SK-N-MC (cell line): Measurements from ENCODE around the gene C4orf17.

Source experiments
- DNase-seq: peaks from one replicate; pipeline ENCODE4 v3.0.0-alpha.2; 2011; ENCODE audit warnings: low read depth, low spot score
- H3K27ac ChIP-seq: fragments of 200-600 bp; sonication (generic); 2 replicates; pipeline ENCODE4 v1.5.1; 2016; ENCODE audit warnings: mixed run types
- H3K36me3 ChIP-seq: fragments of 200-600 bp; sonication (generic); 2 replicates; pipeline ENCODE4 v1.6.1; 2017; ENCODE audit warnings: antibody characterized with exemption, low read length, mixed read lengths; ENCODE audit not compliant: insufficient read depth
- H3K4me3 ChIP-seq: fragments of 200-600 bp; sonication (generic); 2 replicates; pipeline ENCODE4 v1.5.1; 2016
- H3K9ac ChIP-seq: fragments of 200-600 bp; sonication (generic); 2 replicates; pipeline ENCODE4 v1.8.0; 2017; ENCODE audit warnings: mixed run types, mixed read lengths; ENCODE audit not compliant: insufficient read length
- H3K9me3 ChIP-seq: fragments of 200-600 bp; sonication (generic); 2 replicates; pipeline ENCODE4 v1.6.1; 2017; ENCODE audit warnings: low read depth, mild to moderate bottlenecking, antibody characterized with exemption, low read length, moderate library complexity, mixed read lengths
- EZH2 ChIP-seq: fragments of 200-600 bp; sonication (generic); IDR thresholded peaks from one replicate; pipeline ENCODE4 v1.6.1; 2017; ENCODE audit warnings: antibody characterized with exemption
- FOXP2 ChIP-seq: optimal IDR thresholded peaks from 2 replicates; pipeline ENCODE3; 2011; ENCODE audit warnings: mild to moderate bottlenecking, moderate library complexity; ENCODE audit not compliant: insufficient read depth; ENCODE audit errors: extremely low read length, control extremely low read depth
- POLR2AphosphoS5 ChIP-seq: IDR thresholded peaks from 2 replicates; pipeline ENCODE4 v1.6.1; 2012; ENCODE audit warnings: mild to moderate bottlenecking, low read depth, low read length, borderline replicate concordance

The C4orf17 gene

DNA sequence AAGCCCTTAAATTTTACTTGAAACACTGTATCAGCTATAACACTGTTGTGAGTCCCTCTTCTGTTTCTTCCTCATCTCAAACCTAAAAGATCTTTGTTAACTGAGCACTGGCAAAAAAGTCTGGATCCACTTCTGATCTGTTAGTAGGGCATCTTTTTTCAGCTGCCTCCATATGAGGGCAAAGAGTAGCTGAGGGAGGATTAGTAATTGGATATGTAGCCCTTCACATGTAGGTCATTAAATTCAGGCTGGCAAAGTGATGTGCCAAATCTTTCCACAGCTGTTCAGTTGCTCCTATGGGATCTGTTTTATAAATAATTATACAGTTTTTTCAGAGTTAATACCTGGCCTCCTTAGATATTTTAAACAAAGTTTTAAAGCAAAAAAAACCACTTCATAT lies 54.1 kb downstream of the C4orf17 start:
- no peaks in the 10 kb centered on the region for H3K9me3 ChIP-seq
- TF ChIP-seq POLR2AphosphoS5: no peak
- no peak for TF ChIP-seq EZH2
- no peak for TF ChIP-seq FOXP2
- H3K27ac ChIP-seq: no peak overlapping the region
- no peak for DNase-seq
- H3K4me3 ChIP-seq: no peak overlapping the region
- H3K36me3 ChIP-seq: no peaks in the 10 kb centered on the region
- peak overlapping the region; percentile 95 for H3K9ac ChIP-seq

DNA sequence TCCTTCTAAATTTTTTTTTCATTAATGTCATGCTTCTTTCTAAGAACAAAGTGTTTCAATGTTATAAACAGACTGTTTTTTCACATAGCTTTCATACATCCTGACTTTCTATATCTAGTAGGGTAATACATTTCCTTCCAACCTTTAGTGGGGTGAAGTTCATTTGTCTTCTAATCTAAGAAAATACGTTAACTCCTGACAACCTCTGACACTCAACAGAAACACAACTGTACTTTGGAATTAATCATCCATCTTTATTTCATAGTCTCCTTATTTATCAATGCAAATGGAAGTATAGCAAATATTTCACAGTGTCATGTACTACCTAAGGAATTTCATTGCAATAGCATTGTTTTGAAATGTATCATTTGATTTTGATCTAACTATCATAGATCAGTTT lies 61.1 kb downstream of the C4orf17 start:
- TF ChIP-seq FOXP2 (no peak), POLR2AphosphoS5 (no peak), EZH2 (no peak)
- no peak for DNase-seq
- H3K36me3 ChIP-seq: no peaks in the 10 kb centered on the region
- no peak overlapping the region for H3K9ac ChIP-seq
- H3K4me3 ChIP-seq: no peak overlapping the region
- no peak overlapping the region for H3K27ac ChIP-seq
- H3K9me3 ChIP-seq: no peaks in the 10 kb centered on the region

DNA sequence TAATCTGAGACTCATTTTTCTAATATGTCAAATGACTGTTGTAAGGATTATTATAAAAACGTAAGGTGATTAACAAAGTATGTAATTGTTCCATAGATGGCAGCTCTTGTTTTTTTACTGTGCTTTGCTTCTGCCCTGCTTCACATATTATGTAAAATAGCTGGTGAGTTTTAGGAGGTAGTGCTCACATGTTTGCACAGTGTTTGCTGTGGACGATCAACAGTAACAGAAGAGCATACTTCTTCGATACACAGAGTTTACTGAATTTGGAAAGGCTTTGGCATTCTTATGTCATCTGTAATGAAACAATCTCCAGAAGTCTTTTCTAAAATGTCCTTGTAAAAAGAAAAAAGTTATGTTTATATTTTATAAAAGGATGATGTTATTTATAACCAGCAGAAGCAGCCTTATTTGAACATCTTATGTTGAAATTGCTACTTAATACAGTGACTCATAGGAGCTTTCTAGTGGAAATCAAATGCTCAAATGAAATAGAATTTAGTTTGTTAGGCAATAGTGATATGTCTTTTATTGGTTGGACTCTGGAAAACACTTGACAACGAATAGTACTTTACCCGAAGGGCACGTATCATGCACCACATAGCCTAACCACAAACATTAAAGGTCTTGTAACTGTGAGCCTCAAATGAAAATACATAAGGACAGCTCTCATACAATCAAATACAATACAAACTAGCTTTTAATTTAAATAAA lies 61.9 kb downstream of the C4orf17 start:
- Histone ChIP-seq H3K4me3 (no peak overlapping the region), H3K27ac (no peak overlapping the region), H3K36me3 (no peaks in the 10 kb centered on the region), H3K9me3 (no peaks in the 10 kb centered on the region), H3K9ac (no peak overlapping the region)
- DNase-seq: no peak
- TF ChIP-seq EZH2 (no peak), POLR2AphosphoS5 (no peak), FOXP2 (no peak)

DNA sequence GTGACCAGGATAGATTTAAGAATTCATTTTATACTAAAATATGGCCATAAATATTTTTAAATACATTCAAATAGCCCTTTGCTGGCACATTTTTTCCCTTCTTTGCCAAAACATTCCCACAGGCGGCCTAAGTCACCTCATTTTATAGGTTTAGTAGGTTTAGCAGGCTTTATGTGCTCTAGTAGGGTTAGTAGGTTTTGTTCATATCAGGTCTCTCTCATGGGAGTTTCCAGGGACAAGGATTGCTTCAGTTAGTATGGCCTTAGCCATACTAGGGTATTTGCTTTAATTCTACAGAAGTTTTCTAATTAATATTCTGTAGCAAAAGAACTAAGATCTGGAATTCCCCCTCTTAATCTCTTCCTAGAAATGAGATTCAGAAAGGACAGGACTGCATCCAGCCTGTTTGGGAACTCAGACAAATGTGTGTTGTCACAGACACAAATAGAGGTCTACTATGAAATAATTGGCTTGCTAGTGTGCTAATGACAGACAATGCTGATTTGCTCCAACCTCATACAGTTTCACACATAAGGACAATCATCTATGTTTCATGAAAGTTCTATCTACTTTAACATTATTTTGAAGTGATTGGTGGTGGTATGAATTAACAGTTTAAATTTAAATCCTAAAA lies 63.0 kb downstream of the C4orf17 start:
- no peaks in the 10 kb centered on the region for H3K9me3 ChIP-seq
- H3K9ac ChIP-seq: no peak overlapping the region
- no peak for DNase-seq
- H3K36me3 ChIP-seq: no peaks in the 10 kb centered on the region
- H3K4me3 ChIP-seq: no peak overlapping the region
- TF ChIP-seq EZH2 (no peak), POLR2AphosphoS5 (no peak), FOXP2 (no peak)
- no peak overlapping the region for H3K27ac ChIP-seq

DNA sequence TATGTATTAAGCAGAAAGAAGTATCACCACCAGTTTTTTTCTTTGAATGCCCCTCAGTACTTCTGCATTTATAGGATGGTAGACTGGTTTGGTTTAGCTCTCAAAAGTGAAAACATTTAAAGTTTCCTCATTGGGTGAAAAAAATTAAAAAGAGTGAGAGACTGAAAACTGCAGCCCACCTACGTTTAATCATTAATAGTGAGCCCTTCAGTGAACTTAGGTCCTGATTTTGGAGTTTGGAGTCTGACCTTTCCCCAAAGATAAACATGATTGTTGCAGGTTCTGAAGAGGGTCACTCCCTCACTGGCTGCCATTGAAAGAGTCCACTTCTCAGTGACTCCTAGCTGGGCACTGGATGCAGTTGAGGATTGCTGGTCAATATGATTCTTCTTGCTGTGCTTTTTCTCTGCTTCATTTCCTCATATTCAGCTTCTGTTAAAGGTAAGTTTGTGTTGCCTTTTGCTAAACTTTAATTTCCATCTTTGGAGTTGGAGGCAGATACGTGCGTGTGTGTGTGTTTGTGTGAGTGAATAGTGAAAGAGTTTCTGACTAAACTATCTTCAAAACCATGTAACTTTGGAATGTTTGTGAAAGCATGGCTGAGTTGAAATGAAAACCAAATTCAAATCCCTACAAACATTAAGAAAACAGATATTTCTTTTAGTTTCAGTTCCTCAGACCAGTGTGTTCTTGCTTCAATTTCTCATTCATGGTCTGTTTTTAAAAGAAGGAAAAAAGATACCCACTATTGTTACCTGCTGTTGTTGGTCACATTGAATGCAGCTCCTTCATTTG lies 63.9 kb downstream of the C4orf17 start, which contains the start of gene MTTP:
TSS of gene MTTP (plus strand) at position 295 of the 795 bp plus-strand sequence. CDS start at position 381, 86 bp downstream.
- Histone ChIP-seq H3K4me3 (peak within 1 kb of the TSS; percentile 8; the same call in 1 of the 2 replicates), H3K9me3 (no peaks in the 10 kb centered on the region), H3K9ac (no peak within 1 kb of the TSS), H3K36me3 (no peaks in the 10 kb centered on the region), H3K27ac (no peak within 1 kb of the TSS)
- DNase-seq: no peak
- TF ChIP-seq POLR2AphosphoS5: no peak
- no peak for TF ChIP-seq FOXP2
- no peak for TF ChIP-seq EZH2

DNA sequence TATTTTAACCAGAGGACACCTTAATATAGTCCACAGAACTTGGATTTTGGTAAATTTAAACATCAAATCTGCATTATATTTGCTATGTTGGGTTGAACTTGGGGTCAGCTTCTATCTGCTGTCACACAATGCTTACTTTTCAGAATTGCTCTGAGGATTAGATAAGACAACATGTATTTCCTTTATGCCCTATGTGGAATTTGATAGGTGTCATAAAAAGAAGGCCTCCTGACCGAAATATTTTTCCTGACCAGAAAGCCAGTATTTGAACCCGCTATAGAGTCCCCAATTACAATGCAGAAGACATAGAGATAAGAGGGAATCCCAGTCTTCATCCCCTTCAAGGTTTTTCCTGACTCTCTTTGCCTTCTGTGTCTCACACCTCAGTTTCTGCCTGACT lies 67.9 kb downstream of the C4orf17 start:
- no peak for DNase-seq
- Histone ChIP-seq H3K9me3 (no peaks in the 10 kb centered on the region), H3K27ac (no peak overlapping the region), H3K36me3 (no peaks in the 10 kb centered on the region), H3K9ac (no peak overlapping the region), H3K4me3 (no peak overlapping the region)
- TF ChIP-seq POLR2AphosphoS5 (no peak), EZH2 (no peak), FOXP2 (no peak)

DNA sequence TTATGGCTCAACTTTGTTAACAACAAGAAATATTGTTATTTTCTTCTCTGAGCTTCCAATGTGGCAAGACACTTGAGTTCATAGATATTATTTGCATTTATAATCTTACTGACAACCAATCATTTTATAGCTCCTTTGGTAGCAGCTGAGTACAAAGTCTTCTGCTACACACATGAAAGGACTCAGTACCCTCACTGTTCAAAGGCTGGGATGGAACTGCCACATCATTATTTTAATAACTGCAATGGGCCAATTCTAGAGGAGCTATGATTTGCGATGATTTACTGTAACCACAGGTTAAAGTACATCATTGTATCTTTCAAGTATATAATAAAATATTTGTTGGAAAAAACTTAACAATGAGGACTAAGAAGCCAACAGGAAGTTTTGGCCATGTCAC lies 74.7 kb downstream of the C4orf17 start:
- Histone ChIP-seq H3K4me3 (no peak overlapping the region), H3K27ac (no peak overlapping the region), H3K36me3 (no peaks in the 10 kb centered on the region), H3K9ac (no peak overlapping the region), H3K9me3 (no peaks in the 10 kb centered on the region)
- no peak for DNase-seq
- TF ChIP-seq POLR2AphosphoS5 (no peak), EZH2 (no peak), FOXP2 (no peak)

DNA sequence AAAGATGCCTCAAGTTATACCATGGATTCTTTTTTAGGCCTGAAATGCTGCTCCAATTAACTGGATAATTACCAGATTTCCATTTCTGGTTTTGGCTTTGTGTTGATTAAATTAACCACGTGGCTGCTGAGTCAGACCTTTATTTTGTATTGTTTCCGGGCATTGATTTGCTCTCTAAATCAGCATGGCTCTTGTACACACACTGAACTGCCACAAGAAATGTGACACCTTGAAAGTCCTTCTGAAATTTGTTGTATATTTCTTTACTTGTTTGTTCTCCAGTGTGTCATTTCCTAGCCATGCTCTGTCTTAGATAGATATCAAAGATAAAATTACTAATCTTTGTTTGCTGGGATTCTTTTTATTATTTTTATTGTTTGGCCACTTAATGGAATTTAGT lies 75.5 kb downstream of the C4orf17 start:
- TF ChIP-seq POLR2AphosphoS5 (peak; percentile 30; the same call in 1 of the 2 replicates), FOXP2 (no peak)
- no peak for DNase-seq
- Histone ChIP-seq H3K9ac (no peak overlapping the region), H3K4me3 (no peak overlapping the region), H3K27ac (no peak overlapping the region), H3K9me3 (no peaks in the 10 kb centered on the region), H3K36me3 (no peaks in the 10 kb centered on the region)

DNA sequence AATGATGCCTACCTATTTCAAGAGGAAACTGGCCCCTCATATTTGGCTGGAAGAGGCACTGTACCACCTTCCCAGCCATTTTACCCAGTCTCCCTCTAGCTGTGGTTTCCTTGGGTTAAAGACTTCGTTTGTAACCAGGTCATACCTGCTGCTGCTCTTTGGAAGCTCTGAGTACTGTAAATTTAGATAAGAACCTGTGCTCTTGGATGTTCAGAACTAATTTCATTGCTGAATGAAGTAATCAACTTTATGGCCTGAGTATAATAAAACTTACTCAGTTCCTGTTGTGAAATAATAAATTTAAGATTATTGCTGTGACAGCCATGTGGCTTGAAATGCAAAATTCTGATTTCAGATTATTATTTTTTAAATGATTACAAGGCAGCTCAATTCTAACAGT lies 76.0 kb downstream of the C4orf17 start:
- Histone ChIP-seq H3K4me3 (no peak overlapping the region), H3K27ac (no peak overlapping the region), H3K36me3 (no peaks in the 10 kb centered on the region), H3K9me3 (no peaks in the 10 kb centered on the region), H3K9ac (no peak overlapping the region)
- TF ChIP-seq POLR2AphosphoS5: no peak; the same call in 1 of the 2 replicates
- no peak for TF ChIP-seq EZH2
- TF ChIP-seq FOXP2: no peak
- no peak for DNase-seq
